Sigmoid colon (tissue), 4 donors: ENCODE measurements around the gene KCNH1.

Source experiments
- CTCF ChIP-seq, 4 experiments: fragments of 450-650 bp in 3 of 4; fragments of 200-600 bp in 1 of 4; IDR thresholded peaks; one replicate each; pipeline ENCODE4 v1.5.1; 2016 to 2019; ENCODE audit warnings: antibody characterized with exemption in 4 of 4, mild to moderate bottlenecking in 3 of 4, moderate library complexity in 2 of 4
- EP300 ChIP-seq, 4 donors: sonication (generic); formaldehyde crosslinking; IDR thresholded peaks; one replicate each; pipeline ENCODE4 v1.6.1; 2017; ENCODE audit warnings: antibody characterized with exemption in 4 of 4
- POLR2A ChIP-seq, 2 donors: fragments of 450-650 bp; IDR thresholded peaks; one replicate each; pipeline ENCODE4 v1.6.1; 2016; ENCODE audit warnings: antibody characterized with exemption in 2 of 2, mild to moderate bottlenecking in 2 of 2, moderate library complexity in 2 of 2
- POLR2AphosphoS5 ChIP-seq, 4 donors: sonication (generic); formaldehyde crosslinking; IDR thresholded peaks; one replicate each; pipeline ENCODE4 v1.6.1; 2017; ENCODE audit warnings: antibody characterized with exemption in 4 of 4

- TF ChIP-seq POLR2AphosphoS5 (IDR thresholded peaks at IDR 0.05): no peak
- TF ChIP-seq CTCF (IDR thresholded peaks at IDR 0.05): no peak
- no peak for TF ChIP-seq POLR2A (IDR thresholded peaks at IDR 0.05)
- no peak for TF ChIP-seq EP300 (IDR thresholded peaks at IDR 0.05)
Observed at GRCh38 chr1:210686841-210687240, 447.1 kb downstream of the KCNH1 start.
